ENCODE results near the gene CCDC27. TPM values are rescaled to one million over a fixed set of nuclear protein-coding genes. Genes with fewer than 3 reads are reported as not detected.

The CCDC27 gene
- total RNA-seq, 1 donor from 2014 or later = not detected

DNA sequence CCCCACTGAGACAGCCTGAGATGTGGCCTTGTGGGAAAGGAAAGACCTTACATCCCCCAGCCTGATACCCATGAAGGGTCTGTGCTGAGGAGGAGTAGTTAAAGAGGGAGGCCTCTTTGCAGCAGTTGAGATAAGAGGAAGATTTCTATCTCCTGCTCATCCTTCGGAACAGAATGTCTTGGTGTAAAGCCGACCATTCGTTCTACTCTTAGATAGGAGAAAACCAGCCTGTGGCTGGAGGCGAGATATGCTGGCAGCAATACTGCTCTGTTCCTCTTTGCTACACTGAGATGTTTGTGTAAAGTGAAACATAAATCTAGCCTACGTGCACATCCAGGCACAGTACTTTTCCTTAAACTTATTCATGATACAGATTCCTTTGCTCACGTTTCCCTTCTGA, 1.5 kb upstream of the CCDC27 start:
- Histone ChIP-seq H3K4me2 (no peak overlapping the region), H3K4me3 (no peak overlapping the region), H3K79me2 (ENCODE audit: low read depth) (peaks cover 8% of the 10 kb centered on the region), H3K9ac (no peak overlapping the region), H2AFZ (replicated peaks) (peak overlapping the region; percentile 2), H3K27me3 (peaks cover 43% of the 10 kb centered on the region), H3K27ac (no peak overlapping the region), H3K36me3 (no peaks in the 10 kb centered on the region), H3K9me3 (ENCODE audit: low read depth) (no peaks in the 10 kb centered on the region), H3F3A (ENCODE audit: low read depth) (no peaks in the 10 kb centered on the region), H3K4me1 (peaks cover 6% of the 10 kb centered on the region), H4K20me1 (ENCODE audit: low read depth) (peaks cover 11% of the 10 kb centered on the region)
- Mint-ChIP-seq H3K9me3 (no peaks in the 10 kb centered on the region), H3K27ac (no peak overlapping the region), H3K4me3 (peak overlapping the region; percentile 15), H3K4me1 (peaks cover 7% of the 10 kb centered on the region), H3K27me3 (ENCODE audit: insufficient read depth, low read depth) (peaks cover 3% of the 10 kb centered on the region), H3K36me3 (peaks cover 3% of the 10 kb centered on the region)
- no peak for DNase-seq (ENCODE audit: low spot score)
- TF ChIP-seq, protein P1, sequence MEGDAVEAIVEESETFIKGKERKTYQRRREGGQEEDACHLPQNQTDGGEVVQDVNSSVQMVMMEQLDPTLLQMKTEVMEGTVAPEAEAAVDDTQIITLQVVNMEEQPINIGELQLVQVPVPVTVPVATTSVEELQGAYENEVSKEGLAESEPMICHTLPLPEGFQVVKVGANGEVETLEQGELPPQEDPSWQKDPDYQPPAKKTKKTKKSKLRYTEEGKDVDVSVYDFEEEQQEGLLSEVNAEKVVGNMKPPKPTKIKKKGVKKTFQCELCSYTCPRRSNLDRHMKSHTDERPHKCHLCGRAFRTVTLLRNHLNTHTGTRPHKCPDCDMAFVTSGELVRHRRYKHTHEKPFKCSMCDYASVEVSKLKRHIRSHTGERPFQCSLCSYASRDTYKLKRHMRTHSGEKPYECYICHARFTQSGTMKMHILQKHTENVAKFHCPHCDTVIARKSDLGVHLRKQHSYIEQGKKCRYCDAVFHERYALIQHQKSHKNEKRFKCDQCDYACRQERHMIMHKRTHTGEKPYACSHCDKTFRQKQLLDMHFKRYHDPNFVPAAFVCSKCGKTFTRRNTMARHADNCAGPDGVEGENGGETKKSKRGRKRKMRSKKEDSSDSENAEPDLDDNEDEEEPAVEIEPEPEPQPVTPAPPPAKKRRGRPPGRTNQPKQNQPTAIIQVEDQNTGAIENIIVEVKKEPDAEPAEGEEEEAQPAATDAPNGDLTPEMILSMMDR (IDR thresholded peaks at IDR 0.05) = no peak
- TF ChIP-seq EZH2phosphoT487 (IDR thresholded peaks at IDR 0.05) (no peak), EZH2 (IDR thresholded peaks at IDR 0.05) (no peak)

DNA sequence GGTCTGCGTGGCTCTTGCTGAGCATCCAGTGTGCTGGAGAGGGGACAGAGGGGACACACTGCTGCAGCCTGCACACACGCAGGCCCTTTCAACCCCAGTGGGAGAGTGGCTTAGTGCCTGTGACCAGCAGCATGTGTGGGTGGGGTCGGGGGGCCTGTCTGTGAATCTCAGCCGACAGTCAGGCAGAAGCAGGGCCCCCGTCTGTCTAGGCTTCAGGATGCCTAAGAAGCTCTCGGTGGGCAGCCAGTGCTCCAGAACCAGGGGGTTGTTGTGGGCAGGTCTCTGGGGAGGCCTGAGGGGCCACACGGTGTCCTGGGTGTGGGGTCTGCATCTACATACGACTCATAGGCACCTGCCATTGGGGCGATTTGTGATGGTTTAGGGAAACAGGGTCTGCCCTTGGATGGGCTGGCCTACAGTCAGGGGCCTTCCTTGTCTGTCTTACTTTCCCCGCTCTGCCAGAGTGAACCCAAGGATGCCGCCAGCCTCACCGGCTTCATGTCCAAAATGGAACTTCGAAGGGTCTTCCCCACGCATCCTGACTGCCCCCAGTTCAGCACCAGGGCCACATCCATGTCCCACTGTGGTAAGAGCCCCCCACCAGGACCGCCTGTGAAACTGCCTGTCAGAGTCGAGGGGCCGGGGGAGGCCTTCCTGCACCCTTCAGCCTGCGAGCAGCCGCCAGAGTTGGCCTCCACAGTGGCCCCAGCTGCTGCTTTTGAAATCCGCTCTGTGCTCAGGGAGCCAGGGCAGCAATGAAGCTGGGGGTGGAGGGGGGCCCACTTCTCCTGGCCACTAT, 1.6 kb downstream of the CCDC27 start:
- H3K36me3 Mint-ChIP-seq = no peaks in the 10 kb centered on the region
- Histone ChIP-seq H3K9me3 (ENCODE audit: low read depth) (no peaks in the 10 kb centered on the region), H3K4me1 (no peaks in the 10 kb centered on the region), H3K79me2 (ENCODE audit: low read depth) (no peaks in the 10 kb centered on the region), H3K27me3 (peaks cover 34% of the 10 kb centered on the region), H3K4me2 (no peak overlapping the region), H3F3A (ENCODE audit: low read depth) (no peaks in the 10 kb centered on the region), H3K27ac (no peak overlapping the region), H3K4me3 (no peak overlapping the region), H2AFZ (replicated peaks) (no peak overlapping the region), H3K9ac (no peak overlapping the region), H4K20me1 (ENCODE audit: low read depth) (no peaks in the 10 kb centered on the region), H3K36me3 (no peaks in the 10 kb centered on the region)
- H3K27me3 Mint-ChIP-seq (ENCODE audit: insufficient read depth, low read depth) = peaks cover 5% of the 10 kb centered on the region
- H3K4me1 Mint-ChIP-seq = no peaks in the 10 kb centered on the region
- no peaks in the 10 kb centered on the region for H3K9me3 Mint-ChIP-seq
- H3K27ac Mint-ChIP-seq = no peak overlapping the region
- DNase-seq (ENCODE audit: low spot score) = no peak
- TF ChIP-seq EZH2phosphoT487 (IDR thresholded peaks at IDR 0.05) = no peak
- TF ChIP-seq EZH2 (IDR thresholded peaks at IDR 0.05) = no peak
- TF ChIP-seq, protein P1 (IDR thresholded peaks at IDR 0.05) = no peak
- no peak overlapping the region for H3K4me3 Mint-ChIP-seq

DNA sequence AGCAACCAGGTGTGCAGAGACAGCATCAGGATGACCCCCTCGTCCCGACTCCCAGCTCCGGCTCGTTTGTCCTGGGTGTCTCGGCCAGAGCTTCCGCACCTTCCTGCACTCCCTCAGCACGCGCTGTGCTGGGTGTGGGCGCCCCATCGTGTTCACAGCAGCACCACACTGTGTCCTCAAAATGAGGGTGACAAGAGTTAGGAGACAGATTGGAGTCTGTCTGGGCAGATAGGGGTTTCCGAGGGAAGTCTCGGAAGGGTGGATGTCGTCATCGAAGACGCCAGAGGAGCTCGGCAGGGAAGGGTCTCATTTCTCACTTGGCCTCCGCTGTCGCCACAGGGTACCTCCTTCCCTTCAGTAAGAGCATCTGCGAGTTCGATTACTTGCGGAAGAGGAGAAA, 4.1 kb downstream of the CCDC27 start:
- no peak overlapping the region for H3K4me3 ChIP-seq
- H3K27ac Mint-ChIP-seq = no peak overlapping the region
- TF ChIP-seq EZH2phosphoT487 (IDR thresholded peaks at IDR 0.05) (no peak), EZH2 (IDR thresholded peaks at IDR 0.05) (no peak)
- TF ChIP-seq, protein P1 (IDR thresholded peaks at IDR 0.05) = no peak
- peaks cover 10% of the 10 kb centered on the region for H3K27me3 Mint-ChIP-seq (ENCODE audit: insufficient read depth, low read depth)
- H3K27ac ChIP-seq = no peak overlapping the region
- H3K4me1 ChIP-seq = no peaks in the 10 kb centered on the region
- no peak overlapping the region for H2AFZ ChIP-seq (replicated peaks)
- no peak overlapping the region for H3K4me3 Mint-ChIP-seq
- H3K36me3 Mint-ChIP-seq = no peaks in the 10 kb centered on the region
- no peak for DNase-seq (ENCODE audit: low spot score)
- H3K27me3 ChIP-seq = peaks cover 27% of the 10 kb centered on the region
- H3K36me3 ChIP-seq = no peaks in the 10 kb centered on the region
- no peaks in the 10 kb centered on the region for H3K79me2 ChIP-seq (ENCODE audit: low read depth)
- H3K9me3 ChIP-seq (ENCODE audit: low read depth) = no peaks in the 10 kb centered on the region
- no peaks in the 10 kb centered on the region for H3F3A ChIP-seq (ENCODE audit: low read depth)
- no peaks in the 10 kb centered on the region for H4K20me1 ChIP-seq (ENCODE audit: low read depth)
- H3K9ac ChIP-seq = no peak overlapping the region
- no peaks in the 10 kb centered on the region for H3K4me1 Mint-ChIP-seq
- no peak overlapping the region for H3K4me2 ChIP-seq
- H3K9me3 Mint-ChIP-seq = peaks cover 11% of the 10 kb centered on the region

Data from neural progenitor cell (in vitro differentiated cells).